HEK293T (cell line): ENCODE results near the gene SCAF8.

Experiments used
- ARNT ChIP-seq: fragments of 450-650 bp; IDR thresholded peaks from 2 replicates; pipeline ENCODE4 v1.6.1; 2017; ENCODE audit warnings: mild to moderate bottlenecking
- BHLHE40 ChIP-seq: fragments of 450-650 bp; IDR thresholded peaks from 2 replicates; pipeline ENCODE4 v1.6.1; 2016; ENCODE audit warnings: mild to moderate bottlenecking, moderate library complexity, borderline replicate concordance
- FOXK2 ChIP-seq: fragments of 450-650 bp; IDR thresholded peaks from 2 replicates; pipeline ENCODE4 v1.6.1; 2016; ENCODE audit warnings: mild to moderate bottlenecking
- FOXM1 ChIP-seq: fragments of 450-650 bp; IDR thresholded peaks from 2 replicates; pipeline ENCODE4 v1.6.1; 2017; ENCODE audit warnings: mild to moderate bottlenecking, borderline replicate concordance
- HDGF ChIP-seq: fragments of 450-650 bp; IDR thresholded peaks from 2 replicates; pipeline ENCODE4 v1.6.1; 2017; ENCODE audit warnings: antibody characterized with exemption, borderline replicate concordance
- SUZ12 ChIP-seq: fragments of 450-650 bp; IDR thresholded peaks from 2 replicates; pipeline ENCODE4 v1.6.1; 2016; ENCODE audit warnings: mild to moderate bottlenecking

DNA sequence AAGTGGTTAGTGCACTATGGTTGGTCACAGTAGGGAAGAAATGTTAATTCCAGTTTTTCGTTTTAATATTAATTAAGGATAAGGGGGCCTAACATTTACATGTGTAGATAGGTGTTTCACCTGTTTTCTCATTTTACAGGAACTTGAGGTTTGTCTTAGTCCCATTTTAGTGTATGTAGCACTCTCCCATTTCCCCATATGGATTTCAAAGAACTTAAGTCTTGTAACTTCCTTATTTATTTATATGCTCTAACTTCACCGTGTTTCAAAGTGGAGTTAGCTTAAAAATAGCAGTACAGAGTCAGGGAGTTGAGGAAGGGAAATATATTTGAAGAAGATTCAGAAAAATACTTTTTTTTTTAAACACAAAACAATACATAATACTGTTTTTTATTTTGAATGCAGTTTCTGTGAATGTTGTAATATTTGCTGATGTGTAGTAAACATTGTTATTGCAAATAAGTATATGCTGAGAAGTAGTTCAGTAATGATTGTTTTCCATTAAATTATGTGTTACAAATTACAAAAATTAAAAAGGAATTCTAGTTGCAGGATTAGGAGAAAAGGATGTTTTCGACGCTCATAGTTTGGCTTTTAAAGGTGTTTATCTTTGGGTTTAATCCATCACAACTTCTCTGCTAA, 3.5 kb downstream of the SCAF8 start:
- no peak for TF ChIP-seq SUZ12
- TF ChIP-seq FOXK2 = no peak
- TF ChIP-seq BHLHE40 = no peak
- no peak for TF ChIP-seq FOXM1
- TF ChIP-seq HDGF = no peak
- no peak for TF ChIP-seq ARNT
